Measurements from ENCODE around the gene RHOBTB3.
"Not testable (repeated sequence)": the region's sequence is repeated elsewhere in the genome, so short reads cannot be mapped to it uniquely, and the experiment has no call there.

The RHOBTB3 gene

GRCh38 chr5:95810305-95811125, 79.4 kb downstream of the RHOBTB3 start:
- Histone ChIP-seq H3K27me3 (ENCODE audit: control insufficient read depth, insufficient read depth, low read length, poor library complexity, severe bottlenecking) (no peaks in the 10 kb centered on the region), H3K9me3 (ENCODE audit: control insufficient read depth, low read length) (no peaks in the 10 kb centered on the region), H3K36me3 (ENCODE audit: control insufficient read depth, insufficient read depth, low read length) (no peaks in the 10 kb centered on the region), H3K27ac (ENCODE audit: insufficient read depth, low read depth, low read length, poor library complexity, severe bottlenecking) (peak overlapping the region; percentile 67), H3K4me1 (ENCODE audit: control insufficient read depth, insufficient read depth, low read length) (peaks cover 16% of the 10 kb centered on the region), H3K4me3 (ENCODE audit: insufficient read depth, low read depth, low read length) (no peak overlapping the region)
- WGBS, 2 experiments: 12 to 18% methylated on average over 5 of the region's 5 CpGs

GRCh38 chr5:95811126-95811423, 79.9 kb downstream of the RHOBTB3 start:
- not testable (repeated sequence) for H3K9me3 ChIP-seq (ENCODE audit: control insufficient read depth, low read length); H3K36me3 ChIP-seq (ENCODE audit: control insufficient read depth, insufficient read depth, low read length); H3K27me3 ChIP-seq (ENCODE audit: control insufficient read depth, insufficient read depth, low read length, poor library complexity, severe bottlenecking); H3K27ac ChIP-seq (ENCODE audit: insufficient read depth, low read depth, low read length, poor library complexity, severe bottlenecking); H3K4me3 ChIP-seq (ENCODE audit: insufficient read depth, low read depth, low read length)
- 78 to 79% methylated on average over 6 of the region's 6 CpGs for WGBS, 2 experiments
- H3K4me1 ChIP-seq (ENCODE audit: control insufficient read depth, insufficient read depth, low read length): peaks cover 16% of the 10 kb centered on the region

GRCh38 chr5:95811461-95812073, 80.4 kb downstream of the RHOBTB3 start:
- not testable (repeated sequence) for H3K9me3 ChIP-seq (ENCODE audit: control insufficient read depth, low read length); H3K4me3 ChIP-seq (ENCODE audit: insufficient read depth, low read depth, low read length); H3K36me3 ChIP-seq (ENCODE audit: control insufficient read depth, insufficient read depth, low read length); H3K27me3 ChIP-seq (ENCODE audit: control insufficient read depth, insufficient read depth, low read length, poor library complexity, severe bottlenecking); H3K27ac ChIP-seq (ENCODE audit: insufficient read depth, low read depth, low read length, poor library complexity, severe bottlenecking)
- 94% methylated on average over 12 to 13 of the region's 13 CpGs for WGBS, 2 experiments
- H3K4me1 ChIP-seq (ENCODE audit: control insufficient read depth, insufficient read depth, low read length): peaks cover 16% of the 10 kb centered on the region

- no peak overlapping the region for H3K27ac ChIP-seq (ENCODE audit: insufficient read depth, low read depth, low read length, poor library complexity, severe bottlenecking)
- no peaks in the 10 kb centered on the region for H3K36me3 ChIP-seq (ENCODE audit: control insufficient read depth, insufficient read depth, low read length)
- WGBS, 2 experiments: 68 to 71% methylated on average over 6 of the region's 6 CpGs
These were observed 80.9 kb downstream of the RHOBTB3 start for GRCh38 chr5:95812074-95812471.

GRCh38 chr5:95813035-95813434, 81.9 kb downstream of the RHOBTB3 start:
- 92 to 95% methylated on average over 8 of the region's 8 CpGs for WGBS, 2 experiments
- not testable (repeated sequence) for H3K27ac ChIP-seq (ENCODE audit: insufficient read depth, low read depth, low read length, poor library complexity, severe bottlenecking); H3K9me3 ChIP-seq (ENCODE audit: control insufficient read depth, low read length); H3K36me3 ChIP-seq (ENCODE audit: control insufficient read depth, insufficient read depth, low read length); H3K27me3 ChIP-seq (ENCODE audit: control insufficient read depth, insufficient read depth, low read length, poor library complexity, severe bottlenecking); H3K4me3 ChIP-seq (ENCODE audit: insufficient read depth, low read depth, low read length)
- H3K4me1 ChIP-seq (ENCODE audit: control insufficient read depth, insufficient read depth, low read length): peaks cover 24% of the 10 kb centered on the region

More at GRCh38 chr5:95812074-95812471, 80.9 kb downstream of the RHOBTB3 start:
- Histone ChIP-seq H3K27me3 (ENCODE audit: control insufficient read depth, insufficient read depth, low read length, poor library complexity, severe bottlenecking) (no peaks in the 10 kb centered on the region), H3K4me3 (ENCODE audit: insufficient read depth, low read depth, low read length) (no peak overlapping the region), H3K9me3 (ENCODE audit: control insufficient read depth, low read length) (no peaks in the 10 kb centered on the region), H3K4me1 (ENCODE audit: control insufficient read depth, insufficient read depth, low read length) (peaks cover 16% of the 10 kb centered on the region)

- Histone ChIP-seq H3K36me3 (ENCODE audit: control insufficient read depth, insufficient read depth, low read length) (no peaks in the 10 kb centered on the region), H3K27ac (ENCODE audit: insufficient read depth, low read depth, low read length, poor library complexity, severe bottlenecking) (no peak overlapping the region), H3K9me3 (ENCODE audit: control insufficient read depth, low read length) (no peaks in the 10 kb centered on the region), H3K4me1 (ENCODE audit: control insufficient read depth, insufficient read depth, low read length) (peaks cover 21% of the 10 kb centered on the region), H3K27me3 (ENCODE audit: control insufficient read depth, insufficient read depth, low read length, poor library complexity, severe bottlenecking) (no peaks in the 10 kb centered on the region), H3K4me3 (ENCODE audit: insufficient read depth, low read depth, low read length) (no peak overlapping the region)
- 93 to 94% methylated on average over 4 of the region's 4 CpGs for WGBS, 2 experiments
These were observed 84.1 kb downstream of the RHOBTB3 start for GRCh38 chr5:95815155-95815729.

- Histone ChIP-seq H3K27ac (ENCODE audit: insufficient read depth, low read depth, low read length, poor library complexity, severe bottlenecking) (no peak overlapping the region), H3K9me3 (ENCODE audit: control insufficient read depth, low read length) (no peaks in the 10 kb centered on the region), H3K4me3 (ENCODE audit: insufficient read depth, low read depth, low read length) (no peak overlapping the region), H3K27me3 (ENCODE audit: control insufficient read depth, insufficient read depth, low read length, poor library complexity, severe bottlenecking) (no peaks in the 10 kb centered on the region), H3K4me1 (ENCODE audit: control insufficient read depth, insufficient read depth, low read length) (peaks cover 15% of the 10 kb centered on the region), H3K36me3 (ENCODE audit: control insufficient read depth, insufficient read depth, low read length) (no peaks in the 10 kb centered on the region)
- WGBS, 2 experiments: 93% methylated on average over 8 of the region's 8 CpGs
These were observed 85.2 kb downstream of the RHOBTB3 start for GRCh38 chr5:95816341-95816740.

GRCh38 chr5:95816776-95817175, 85.6 kb downstream of the RHOBTB3 start:
- no peaks in the 10 kb centered on the region for H3K36me3 ChIP-seq (ENCODE audit: control insufficient read depth, insufficient read depth, low read length)
- no peak overlapping the region for H3K4me3 ChIP-seq (ENCODE audit: insufficient read depth, low read depth, low read length)
- peaks cover 15% of the 10 kb centered on the region for H3K4me1 ChIP-seq (ENCODE audit: control insufficient read depth, insufficient read depth, low read length)
- no peaks in the 10 kb centered on the region for H3K9me3 ChIP-seq (ENCODE audit: control insufficient read depth, low read length)
- H3K27me3 ChIP-seq (ENCODE audit: control insufficient read depth, insufficient read depth, low read length, poor library complexity, severe bottlenecking): no peaks in the 10 kb centered on the region
- no peak overlapping the region for H3K27ac ChIP-seq (ENCODE audit: insufficient read depth, low read depth, low read length, poor library complexity, severe bottlenecking)
- 91 to 97% methylated on average over 4 of the region's 4 CpGs for WGBS, 2 experiments

GRCh38 chr5:95817430-95817829, 86.3 kb downstream of the RHOBTB3 start:
- Histone ChIP-seq H3K27ac (ENCODE audit: insufficient read depth, low read depth, low read length, poor library complexity, severe bottlenecking) (no peak overlapping the region), H3K27me3 (ENCODE audit: control insufficient read depth, insufficient read depth, low read length, poor library complexity, severe bottlenecking) (no peaks in the 10 kb centered on the region), H3K4me1 (ENCODE audit: control insufficient read depth, insufficient read depth, low read length) (peaks cover 9% of the 10 kb centered on the region), H3K36me3 (ENCODE audit: control insufficient read depth, insufficient read depth, low read length) (no peaks in the 10 kb centered on the region), H3K9me3 (ENCODE audit: control insufficient read depth, low read length) (no peaks in the 10 kb centered on the region), H3K4me3 (ENCODE audit: insufficient read depth, low read depth, low read length) (no peak overlapping the region)
- 65 to 68% methylated on average over 12 of the region's 12 CpGs for WGBS, 2 experiments

All from ectodermal cell (in vitro differentiated cells).